HEK293T (cell line): Measurements from ENCODE around the gene SPRED3.

Source experiments
- CTCF ChIA-PET: fragments of 350-600 bp; formaldehyde crosslinking; extraction: SDS; loops from one replicate; lab custom pipeline; 2021; ENCODE audit warnings: antibody characterized with exemption, inconsistent platforms; lab: Yijun Ruan, JAX
- POLR2A ChIA-PET: fragments of 350-600 bp; formaldehyde crosslinking; extraction: SDS; loops from one replicate; lab custom pipeline; 2020; ENCODE audit warnings: antibody characterized with exemption, inconsistent platforms; lab: Yijun Ruan, JAX
- DNase-seq: peaks from one replicate; pipeline ENCODE4 v3.0.0; 2012; ENCODE audit warnings: mixed read lengths; ENCODE audit errors: extremely low spot score
- ARNT ChIP-seq: fragments of 450-650 bp; IDR thresholded peaks from 2 replicates; pipeline ENCODE4 v1.6.1; 2017; ENCODE audit warnings: mild to moderate bottlenecking
- BHLHE40 ChIP-seq: fragments of 450-650 bp; IDR thresholded peaks from 2 replicates; pipeline ENCODE4 v1.6.1; 2016; ENCODE audit warnings: mild to moderate bottlenecking, moderate library complexity, borderline replicate concordance
- CTBP1 ChIP-seq: fragments of 450-650 bp; IDR thresholded peaks from 2 replicates; pipeline ENCODE4 v1.6.1; 2016; ENCODE audit warnings: borderline replicate concordance
- ELF4 ChIP-seq: fragments of 450-650 bp; IDR thresholded peaks from 2 replicates; pipeline ENCODE4 v1.6.1; 2017; ENCODE audit warnings: antibody characterized with exemption
- FOXA1 ChIP-seq: fragments of 450-650 bp; IDR thresholded peaks from 2 replicates; pipeline ENCODE4 v1.6.1; 2016; ENCODE audit warnings: mild to moderate bottlenecking
- FOXK2 ChIP-seq: fragments of 450-650 bp; IDR thresholded peaks from 2 replicates; pipeline ENCODE4 v1.6.1; 2016; ENCODE audit warnings: mild to moderate bottlenecking
- FOXM1 ChIP-seq: fragments of 450-650 bp; IDR thresholded peaks from 2 replicates; pipeline ENCODE4 v1.6.1; 2017; ENCODE audit warnings: mild to moderate bottlenecking, borderline replicate concordance
- HDGF ChIP-seq: fragments of 450-650 bp; IDR thresholded peaks from 2 replicates; pipeline ENCODE4 v1.6.1; 2017; ENCODE audit warnings: antibody characterized with exemption, borderline replicate concordance
- L3MBTL2 ChIP-seq: fragments of 450-650 bp; conservative IDR thresholded peaks from 2 replicates; pipeline ENCODE4 v1.6.1; 2016; ENCODE audit warnings: mild to moderate bottlenecking
- LEF1 ChIP-seq: fragments of 450-650 bp; IDR thresholded peaks from 2 replicates; pipeline ENCODE4 v1.6.1; 2017; ENCODE audit warnings: mild to moderate bottlenecking, borderline replicate concordance
- NFRKB ChIP-seq: fragments of 450-650 bp; IDR thresholded peaks from 2 replicates; pipeline ENCODE4 v1.6.1; 2016; ENCODE audit warnings: mild to moderate bottlenecking, moderate library complexity
- SP1 ChIP-seq: fragments of 450-650 bp; IDR thresholded peaks from 2 replicates; pipeline ENCODE4 v1.6.1; 2017
- SUZ12 ChIP-seq: fragments of 450-650 bp; IDR thresholded peaks from 2 replicates; pipeline ENCODE4 v1.6.1; 2016; ENCODE audit warnings: mild to moderate bottlenecking
- TARDBP ChIP-seq: fragments of 450-650 bp; IDR thresholded peaks from 2 replicates; pipeline ENCODE4 v1.6.1; 2016
- ZNF384 ChIP-seq: fragments of 450-650 bp; IDR thresholded peaks from 2 replicates; pipeline ENCODE4 v1.6.1; 2016
- TF ChIP-seq, protein P1 (sequence below): fragments of 450-650 bp; IDR thresholded peaks from 2 replicates; pipeline ENCODE4 v1.6.1; 2016

SPRED3 gene

GRCh38 chr19:38387550-38388348 is 748 bp upstream of the SPRED3 start, which contains the start of gene GGN:
TSS of gene GGN (minus strand) at chr19:38388034. CDS start at chr19:38387261, 773 bp downstream.
- POLR2A ChIA-PET: interaction anchor here (0.7 to 2.2 kb wide), 5 partner anchors 12 to 231 kb away, joined by 3 to 23 read pairs (median 4); partner anchors contain the start of genes EIF3K, FAM98C and PSMD8
- CTCF ChIA-PET: interaction anchor here (0.6 to 1.5 kb wide), 5 partner anchors 15 to 197 kb away, joined by 3 to 8 read pairs (median 4); partner anchors contain the start of genes CATSPERG and FAM98C
- TF ChIP-seq LEF1 (no peak), ELF4 (no peak)
- peak; percentile 94 for DNase-seq

DNA sequence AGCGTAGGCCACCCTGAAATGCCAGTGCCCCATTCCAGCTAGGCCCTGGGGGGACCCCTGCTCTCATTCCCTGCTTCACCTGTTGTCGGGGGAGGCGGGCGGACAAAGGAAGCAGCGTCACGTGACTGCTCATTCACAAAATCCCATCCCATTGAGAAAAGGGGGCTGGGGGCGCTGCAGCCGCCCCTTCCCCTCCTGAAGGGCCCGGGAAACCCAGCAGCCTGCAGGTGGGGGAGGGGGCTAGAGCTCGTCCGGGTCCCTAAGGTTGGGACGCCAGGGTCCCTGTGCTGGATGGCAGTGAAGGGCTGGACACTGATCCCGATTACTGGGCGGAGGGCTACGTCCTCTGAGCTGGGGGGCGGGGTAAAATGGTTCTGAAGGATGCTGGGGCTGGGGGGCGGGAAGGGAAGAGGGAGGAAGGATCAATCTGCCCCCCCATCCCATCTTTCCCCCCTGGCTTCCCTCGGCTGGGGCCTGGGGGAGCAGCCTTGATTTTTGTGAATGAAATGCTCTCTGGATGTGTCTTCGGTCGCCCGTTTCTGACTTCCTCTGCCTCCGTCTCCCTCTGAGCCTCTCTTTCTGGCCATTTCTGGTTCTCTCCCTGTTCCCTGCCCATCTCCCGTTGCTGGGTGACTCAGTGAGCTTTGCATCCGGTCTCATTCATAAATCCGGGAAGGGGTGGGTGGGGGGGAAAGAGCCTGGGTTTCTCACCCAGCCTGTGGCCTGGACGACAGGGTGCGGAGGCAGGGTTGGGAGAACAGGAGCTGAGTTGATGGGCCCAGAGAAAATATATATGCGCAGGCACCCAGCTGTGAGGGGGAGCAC is 816 bp downstream of the SPRED3 start:
- ChIA-PET POLR2A (interaction anchor here (1.3 to 2.2 kb wide), 2 partner anchors 14 kb away, joined by 4 to 23 read pairs; partner anchors contain the start of gene FAM98C), CTCF (interaction anchor here (0.6 to 1.3 kb wide), 2 partner anchors 145 to 484 kb away, joined by 3 to 4 read pairs; no protein-coding TSS in a partner anchor)
- no peak for TF ChIP-seq ARNT
- no peak for TF ChIP-seq HDGF
- no peak for TF ChIP-seq FOXK2
- TF ChIP-seq LEF1: no peak
- TF ChIP-seq ZNF384: no peak
- TF ChIP-seq TARDBP: no peak
- no peak for TF ChIP-seq BHLHE40
- TF ChIP-seq ELF4: no peak
- no peak for TF ChIP-seq FOXA1
- no peak for TF ChIP-seq CTBP1
- TF ChIP-seq FOXM1: no peak
- no peak for TF ChIP-seq NFRKB

DNA sequence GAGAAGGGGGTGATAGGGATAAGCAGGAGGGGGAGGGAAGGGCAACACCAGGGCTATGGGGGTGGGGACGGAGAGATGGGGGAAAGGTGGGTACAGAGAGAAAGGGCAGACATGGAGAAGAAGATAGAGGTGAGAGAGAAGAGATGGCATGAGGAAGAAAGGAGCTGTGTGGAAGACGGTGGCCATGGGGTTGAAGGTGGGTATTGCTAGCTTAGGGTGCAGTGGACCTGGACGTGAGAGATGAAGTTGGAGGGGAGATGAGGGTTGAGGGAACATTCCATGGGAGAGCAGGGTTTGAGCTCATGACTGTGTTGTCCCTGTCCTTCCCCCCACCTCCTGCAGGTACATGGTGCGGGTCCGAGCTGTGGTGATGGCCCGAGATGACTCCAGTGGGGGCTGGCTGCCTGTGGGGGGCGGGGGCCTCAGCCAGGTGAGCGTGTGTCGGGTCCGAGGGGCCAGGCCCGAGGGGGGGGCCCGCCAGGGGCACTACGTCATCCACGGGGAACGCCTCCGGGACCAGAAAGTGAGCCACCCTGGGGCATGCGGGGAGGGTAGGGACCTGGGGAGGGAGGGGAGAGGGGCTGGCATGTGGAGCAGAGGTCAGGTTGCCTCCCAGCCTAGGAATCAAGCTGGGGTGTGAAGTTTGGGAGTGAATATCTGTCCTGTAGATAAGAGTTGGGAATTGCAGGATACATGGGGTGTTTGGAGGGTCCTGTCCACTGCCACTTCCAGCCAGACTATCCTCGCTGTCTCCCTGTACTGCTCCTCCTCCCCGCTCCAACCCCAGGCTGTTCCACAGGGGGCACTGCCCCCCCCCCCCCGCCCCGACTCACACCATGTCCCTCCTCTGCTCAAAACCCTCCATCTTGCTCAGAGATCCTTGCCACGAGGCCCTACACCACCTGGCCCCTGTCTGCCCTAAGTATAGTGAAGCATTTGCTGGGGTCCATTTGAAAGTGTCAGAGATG is 1.7 kb downstream of the SPRED3 start:
- POLR2A ChIA-PET: interaction anchor here (1.3 kb wide), 1 partner anchor 13 kb away, joined by 4 read pairs; the partner anchor contains the start of gene FAM98C
- TF ChIP-seq SP1 (no peak), TARDBP (no peak)
- CTCF ChIA-PET: no interaction called here

More for the DNA sequence above, 816 bp downstream of the SPRED3 start:
- no peak for DNase-seq

GRCh38 chr19:38391911-38392464 is 3.5 kb downstream of the SPRED3 start:
- ChIA-PET POLR2A (no interaction called here), CTCF (no interaction called here)
- no peak for DNase-seq
- TF ChIP-seq TARDBP (no peak), NFRKB (no peak), L3MBTL2 (no peak), FOXK2 (no peak), ZNF384 (no peak), BHLHE40 (no peak), SUZ12 (no peak), ELF4 (no peak), FOXA1 (no peak), LEF1 (no peak), SP1 (no peak), ARNT (no peak), FOXM1 (no peak), CTBP1 (no peak)
- TF ChIP-seq, protein P1, sequence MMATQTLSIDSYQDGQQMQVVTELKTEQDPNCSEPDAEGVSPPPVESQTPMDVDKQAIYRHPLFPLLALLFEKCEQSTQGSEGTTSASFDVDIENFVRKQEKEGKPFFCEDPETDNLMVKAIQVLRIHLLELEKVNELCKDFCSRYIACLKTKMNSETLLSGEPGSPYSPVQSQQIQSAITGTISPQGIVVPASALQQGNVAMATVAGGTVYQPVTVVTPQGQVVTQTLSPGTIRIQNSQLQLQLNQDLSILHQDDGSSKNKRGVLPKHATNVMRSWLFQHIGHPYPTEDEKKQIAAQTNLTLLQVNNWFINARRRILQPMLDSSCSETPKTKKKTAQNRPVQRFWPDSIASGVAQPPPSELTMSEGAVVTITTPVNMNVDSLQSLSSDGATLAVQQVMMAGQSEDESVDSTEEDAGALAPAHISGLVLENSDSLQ: no peak

More for the DNA sequence above, 1.7 kb downstream of the SPRED3 start:
- DNase-seq: no peak

DNA sequence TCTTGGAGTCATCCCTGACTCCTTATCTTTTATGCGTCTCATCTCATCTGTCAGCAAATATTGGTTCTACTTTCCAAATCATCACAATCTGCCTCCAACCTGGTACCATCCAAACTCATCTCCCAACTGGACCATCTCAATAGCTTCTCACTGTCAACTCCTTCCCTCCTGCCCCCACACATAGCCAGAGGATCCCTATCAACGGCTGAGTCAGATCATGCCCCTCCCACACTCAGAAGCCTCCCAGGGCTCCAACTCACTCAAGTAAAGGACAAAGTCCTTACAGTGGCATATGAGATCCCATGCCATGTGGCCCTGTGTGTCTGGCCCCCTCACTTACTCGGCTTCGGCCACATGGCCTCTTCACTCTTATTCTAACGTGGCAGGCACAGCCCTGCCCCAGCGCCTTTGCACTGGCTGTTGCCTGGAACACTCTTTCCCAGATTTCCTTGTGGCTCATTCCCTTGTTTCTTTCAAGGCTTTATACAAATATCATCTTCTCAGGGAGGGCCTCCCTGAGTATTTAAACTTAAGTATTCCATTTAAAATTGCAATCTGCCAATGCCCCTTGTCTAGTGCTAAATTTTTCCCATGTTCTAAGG is 4.3 kb downstream of the SPRED3 start:
- ChIA-PET CTCF (interaction anchor here (0.9 kb wide), 1 partner anchor 10 kb away, joined by 4 read pairs; the partner anchor contains the start of gene FAM98C), POLR2A (interaction anchor here (1.1 kb wide), 1 partner anchor 10 kb away, joined by 3 read pairs; the partner anchor contains the start of gene FAM98C)
- DNase-seq: no peak
- TF ChIP-seq TARDBP (no peak), FOXA1 (no peak), ELF4 (no peak), SP1 (no peak), LEF1 (no peak), SUZ12 (no peak), ZNF384 (no peak), ARNT (no peak), CTBP1 (no peak), FOXK2 (no peak), FOXM1 (no peak), NFRKB (no peak)
- TF ChIP-seq, protein P1: no peak
